OCI-M1 (cell line): Measurements from ENCODE around the gene XAB2.

Experiments
- DNase-seq: peaks from one replicate; lab custom pipeline; 2025; lab: John Stamatoyannopoulos, UW

The XAB2 gene

GRCh38 chr19:7632340-7633203 lies 3.2 kb upstream of the XAB2 start:
- no peak for DNase-seq

GRCh38 chr19:7631577-7631976 lies 2.2 kb upstream of the XAB2 start:
- no peak for DNase-seq

- DNase-seq = no peak
Measured at GRCh38 chr19:7628589-7629311, 595 bp downstream of the XAB2 start.

- DNase-seq = no peak
Measured at GRCh38 chr19:7627166-7627565, 2.2 kb downstream of the XAB2 start.

- no peak for DNase-seq
Measured at GRCh38 chr19:7625763-7626372, 3.5 kb downstream of the XAB2 start.

- no peak for DNase-seq
Measured at GRCh38 chr19:7624810-7625209, 4.5 kb downstream of the XAB2 start.

GRCh38 chr19:7623725-7624603 lies 5.4 kb downstream of the XAB2 start:
- no peak for DNase-seq

- DNase-seq = no peak
Measured at GRCh38 chr19:7622933-7623685, 6.2 kb downstream of the XAB2 start.

- no peak for DNase-seq
Measured at GRCh38 chr19:7620442-7621412, 8.6 kb downstream of the XAB2 start.

- DNase-seq = no peak
Measured at GRCh38 chr19:7619671-7620441, 9.5 kb downstream of the XAB2 start.

GRCh38 chr19:7618771-7619510 lies 10.4 kb downstream of the XAB2 start:
- DNase-seq = no peak

- peak; percentile 4 for DNase-seq
Measured at GRCh38 chr19:7618348-7618747, 11.0 kb downstream of the XAB2 start.

- DNase-seq = no peak
Measured at GRCh38 chr19:7617735-7618134, 11.6 kb downstream of the XAB2 start.

- no peak for DNase-seq
Measured at GRCh38 chr19:7617172-7617571, 12.2 kb downstream of the XAB2 start.

GRCh38 chr19:7614859-7615741 lies 14.2 kb downstream of the XAB2 start:
- no peak for DNase-seq

GRCh38 chr19:7612282-7613274 lies 16.8 kb downstream of the XAB2 start:
- no peak for DNase-seq
